NCI-H774 (cell line): ENCODE data around the gene MOB3B.

Source experiments
- DNase-seq: peaks from one replicate; lab custom pipeline; 2025; lab: John Stamatoyannopoulos, UW

The MOB3B gene

GRCh38 chr9:27391040-27391895 is 138.3 kb downstream of the MOB3B start:
- no peak for DNase-seq

GRCh38 chr9:27388150-27388549 is 141.5 kb downstream of the MOB3B start:
- no peak for DNase-seq

DNA sequence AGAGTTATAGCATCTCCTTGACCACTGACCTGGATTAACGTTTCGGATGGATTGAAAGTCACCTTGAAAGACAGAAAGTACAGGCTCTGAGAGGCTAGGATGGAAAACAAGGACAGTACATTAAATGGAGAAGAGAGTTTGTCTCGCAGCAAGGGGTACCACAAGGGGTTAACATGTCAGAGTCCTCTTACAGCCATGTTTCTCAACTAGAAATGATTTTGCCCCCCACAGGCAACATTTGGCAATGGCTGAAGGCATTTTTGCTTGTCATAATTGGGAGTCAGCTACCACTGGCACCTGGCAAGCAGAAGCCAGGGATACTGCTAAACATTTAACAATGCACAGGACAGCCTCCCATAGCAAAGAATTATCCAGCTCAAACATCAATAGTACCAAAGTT is 141.9 kb downstream of the MOB3B start:
- no peak for DNase-seq

GRCh38 chr9:27386571-27387091 is 143.0 kb downstream of the MOB3B start:
- DNase-seq, result peak; percentile 24

GRCh38 chr9:27385606-27386322 is 143.8 kb downstream of the MOB3B start:
- peak; percentile 11 for DNase-seq

GRCh38 chr9:27384262-27385014 is 145.2 kb downstream of the MOB3B start:
- no peak for DNase-seq

GRCh38 chr9:27383524-27383923 is 146.1 kb downstream of the MOB3B start:
- no peak for DNase-seq

DNA sequence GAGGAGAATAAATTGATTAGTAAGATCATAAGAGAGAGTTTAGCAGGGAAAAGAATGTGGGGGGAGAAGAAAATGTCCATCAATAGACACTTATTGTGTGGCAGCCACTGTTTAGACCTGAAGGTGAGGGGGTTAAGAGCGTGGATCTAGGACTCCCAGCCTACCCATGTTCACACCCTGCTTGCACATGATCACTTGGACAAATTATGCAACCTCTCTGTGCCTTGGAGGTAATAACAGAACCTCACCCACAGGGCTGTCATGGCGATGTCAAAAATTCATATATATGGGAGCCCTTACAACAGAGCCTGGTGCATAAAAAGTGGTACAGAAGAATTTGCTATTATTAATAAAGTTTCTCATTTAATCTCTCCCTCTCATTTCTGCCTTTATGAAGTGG is 146.6 kb downstream of the MOB3B start:
- no peak for DNase-seq

- no peak for DNase-seq
Measured at GRCh38 chr9:27382308-27382707, 147.3 kb downstream of the MOB3B start.

DNA sequence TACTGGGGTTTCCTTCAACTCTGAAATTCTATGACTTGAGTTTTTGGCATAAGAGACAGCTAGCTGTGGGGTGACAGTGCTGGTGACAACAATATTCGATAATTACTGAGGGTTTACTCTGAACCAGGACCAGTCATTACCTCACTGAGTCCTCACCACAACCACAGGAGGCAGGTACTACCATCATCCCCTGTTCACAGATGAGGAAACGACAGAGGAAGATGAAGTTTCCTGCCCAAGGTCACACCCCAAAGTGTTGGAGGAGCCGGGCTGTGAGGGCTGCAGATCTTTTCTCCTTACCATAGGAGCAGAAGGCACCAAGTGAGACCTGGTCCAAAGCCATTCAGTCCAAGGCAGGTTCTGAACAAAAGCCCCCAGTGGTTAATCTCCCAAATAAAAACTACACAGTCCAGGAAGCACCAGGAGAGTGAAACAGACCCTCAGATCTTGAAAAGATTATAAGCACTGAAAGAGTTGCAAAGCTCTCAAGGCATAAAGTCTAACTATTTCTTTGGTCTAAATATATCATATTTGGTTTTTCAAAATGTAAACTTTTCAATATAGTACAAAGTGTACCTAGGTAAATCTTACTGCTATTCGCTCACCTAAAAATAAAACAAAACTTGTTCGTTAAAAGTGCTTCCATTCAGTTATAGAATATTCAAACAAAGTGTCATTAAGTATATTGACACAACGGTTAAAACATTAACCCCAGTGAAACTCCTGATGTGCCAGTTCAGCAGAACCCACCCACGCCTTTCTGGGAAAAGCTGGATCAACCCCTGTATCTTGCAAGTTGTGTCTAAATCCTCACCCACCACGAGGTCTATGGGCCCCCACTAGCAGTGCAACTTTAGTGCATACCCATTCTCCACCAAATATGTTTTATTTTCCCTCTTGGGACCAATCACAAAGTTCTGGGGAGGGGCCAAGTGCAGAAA is 150.0 kb downstream of the MOB3B start:
- no peak for DNase-seq

DNA sequence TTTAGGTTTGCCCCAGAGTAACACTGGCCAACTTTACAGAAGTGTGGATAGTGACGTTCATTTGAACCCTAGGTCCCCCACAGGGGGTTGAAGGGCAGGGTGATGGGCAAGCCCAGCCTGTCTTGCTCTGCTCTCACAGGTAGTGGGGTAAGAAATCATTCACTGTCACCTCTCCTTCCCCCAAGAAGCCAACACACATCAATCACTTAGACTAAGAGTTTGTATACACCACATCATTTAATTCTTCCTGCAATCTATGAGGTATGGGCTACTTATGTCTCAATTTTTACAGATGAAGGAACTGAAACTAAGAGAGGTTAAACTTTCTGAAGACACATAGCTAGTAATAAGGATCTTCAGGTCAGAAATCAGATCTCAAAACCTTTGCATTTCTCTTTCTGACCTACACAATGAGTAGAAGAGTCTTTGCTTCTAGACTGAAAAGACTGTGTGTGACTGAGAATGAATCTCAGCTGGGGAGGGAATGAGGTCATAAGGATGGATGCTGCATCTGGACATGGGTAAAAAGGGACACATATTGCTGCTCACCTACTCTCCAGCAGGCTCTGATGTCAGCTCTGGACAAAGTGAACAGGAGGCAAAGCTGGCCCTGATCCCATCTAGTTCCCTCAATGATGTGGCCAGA is 151.7 kb downstream of the MOB3B start:
- no peak for DNase-seq

- DNase-seq, result no peak
Measured at GRCh38 chr9:27377147-27377807, 152.3 kb downstream of the MOB3B start.

GRCh38 chr9:27373851-27374250 is 155.8 kb downstream of the MOB3B start:
- no peak for DNase-seq

- no peak for DNase-seq
Measured at GRCh38 chr9:27372615-27373014, 157.0 kb downstream of the MOB3B start.

DNA sequence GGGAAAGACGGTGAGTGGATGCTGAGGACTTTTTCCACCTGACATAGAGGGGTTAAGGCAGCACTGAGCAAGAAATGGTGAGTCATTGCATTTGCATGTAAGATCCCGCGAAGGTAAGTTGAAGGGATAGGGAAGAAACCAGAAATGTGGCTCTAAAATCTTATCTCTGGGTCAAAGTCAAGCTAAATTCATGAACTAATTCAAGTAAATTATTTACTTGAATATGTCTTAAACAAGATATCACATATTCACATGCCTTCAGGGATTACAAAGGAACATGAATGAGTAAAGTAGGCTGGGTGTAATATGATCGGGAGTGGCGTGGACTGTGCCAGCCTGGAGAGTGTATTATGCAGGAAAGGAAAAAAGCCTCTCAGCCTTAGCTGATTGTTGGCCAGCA is 158.2 kb downstream of the MOB3B start:
- no peak for DNase-seq

GRCh38 chr9:27369591-27369990 is 160.0 kb downstream of the MOB3B start:
- no peak for DNase-seq

DNA sequence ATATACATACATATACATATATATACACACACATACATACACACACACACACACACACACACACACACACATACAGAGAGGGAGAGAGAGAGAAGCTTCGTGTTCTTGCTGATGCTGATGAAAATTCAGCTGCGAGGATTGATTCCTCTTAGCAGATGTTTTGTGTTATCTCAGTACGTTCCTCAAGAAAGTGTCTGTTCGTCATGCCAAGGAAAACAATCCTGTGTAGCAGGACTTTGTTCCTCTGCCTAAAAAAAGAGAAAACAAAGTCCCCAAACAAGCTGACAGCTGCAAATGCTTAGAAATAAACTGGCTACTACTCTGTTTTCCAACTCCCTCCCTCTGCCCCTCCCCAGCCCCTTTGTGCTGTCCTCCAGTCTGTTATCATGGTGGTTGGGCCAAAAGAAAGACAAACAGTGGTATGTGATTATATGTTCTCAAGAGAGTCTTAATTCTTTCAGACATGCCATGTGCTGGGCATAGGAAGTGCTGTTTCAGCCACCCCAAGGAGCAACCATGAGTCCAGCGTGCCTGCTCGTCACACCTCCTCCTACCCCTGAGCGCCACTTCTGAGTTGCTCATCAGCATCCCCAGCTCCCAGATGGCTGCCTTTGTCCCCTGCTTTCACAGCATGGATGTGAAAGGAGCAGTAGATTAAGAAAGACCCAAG is 161.2 kb downstream of the MOB3B start:
- no peak for DNase-seq

DNA sequence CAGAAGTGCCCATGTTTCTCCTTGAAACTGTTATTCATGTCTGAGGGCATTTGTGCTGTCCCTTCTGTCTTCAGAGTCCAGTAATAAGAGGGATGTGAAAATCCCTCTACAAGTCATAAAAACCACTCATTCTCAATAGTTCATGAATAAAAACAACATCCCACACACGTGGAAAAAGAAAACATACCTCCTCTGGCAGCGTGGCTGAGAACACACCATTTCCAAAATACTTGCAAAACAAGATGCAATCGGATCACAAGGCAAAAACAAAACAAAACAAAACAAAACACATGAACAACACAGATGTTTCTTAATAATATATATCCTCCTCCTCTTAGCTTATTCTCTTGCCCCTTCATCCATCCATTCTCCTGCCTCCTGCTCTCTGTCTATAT is 161.7 kb downstream of the MOB3B start:
- no peak for DNase-seq

GRCh38 chr9:27367175-27367798 is 162.3 kb downstream of the MOB3B start:
- DNase-seq, result no peak
